Umbilical cord (tissue), 2 donors: Measurements from ENCODE around the gene CD28. TPM values are rescaled to one million over a fixed set of nuclear protein-coding genes. Genes with fewer than 3 reads are reported as not detected.
"Not testable (repeated sequence)": the region's sequence is repeated elsewhere in the genome, so short reads cannot be mapped to it uniquely, and the experiment has no call there.

Experiments
- DNase-seq: peaks from one replicate; pipeline ENCODE4 v3.0.0-alpha.2; 2015; ENCODE audit warnings: low spot score
- total RNA-seq: library from RNA; depleted of rRNA; stranded (reverse); fragments of >200 nt; gene quantifications from one replicate; pipeline ENCODE4 v1.2.3, GENCODE V29; 2014; ENCODE audit warnings: low replicate concordance; ENCODE audit not compliant: insufficient read depth

Gene CD28
- total RNA-seq, 1 donor from 2014 or later: 13.0 TPM

- DNase-seq: no peak
These were observed 38.8 kb downstream of the CD28 start for GRCh38 chr2:203745267-203745666.

GRCh38 chr2:203748331-203749126 is 42.1 kb downstream of the CD28 start:
- DNase-seq: no peak

- DNase-seq: no peak
These were observed 44.1 kb downstream of the CD28 start for GRCh38 chr2:203750346-203751068.

- DNase-seq: no peak
These were observed 45.3 kb downstream of the CD28 start for GRCh38 chr2:203751685-203752271.

- no peak for DNase-seq
These were observed 49.7 kb downstream of the CD28 start for GRCh38 chr2:203756161-203756560.

GRCh38 chr2:203758841-203759689 is 52.6 kb downstream of the CD28 start:
- no peak for DNase-seq

- DNase-seq: no peak
These were observed 53.4 kb downstream of the CD28 start for GRCh38 chr2:203759690-203760365.

GRCh38 chr2:203761121-203761520 is 54.7 kb downstream of the CD28 start:
- no peak for DNase-seq

DNA sequence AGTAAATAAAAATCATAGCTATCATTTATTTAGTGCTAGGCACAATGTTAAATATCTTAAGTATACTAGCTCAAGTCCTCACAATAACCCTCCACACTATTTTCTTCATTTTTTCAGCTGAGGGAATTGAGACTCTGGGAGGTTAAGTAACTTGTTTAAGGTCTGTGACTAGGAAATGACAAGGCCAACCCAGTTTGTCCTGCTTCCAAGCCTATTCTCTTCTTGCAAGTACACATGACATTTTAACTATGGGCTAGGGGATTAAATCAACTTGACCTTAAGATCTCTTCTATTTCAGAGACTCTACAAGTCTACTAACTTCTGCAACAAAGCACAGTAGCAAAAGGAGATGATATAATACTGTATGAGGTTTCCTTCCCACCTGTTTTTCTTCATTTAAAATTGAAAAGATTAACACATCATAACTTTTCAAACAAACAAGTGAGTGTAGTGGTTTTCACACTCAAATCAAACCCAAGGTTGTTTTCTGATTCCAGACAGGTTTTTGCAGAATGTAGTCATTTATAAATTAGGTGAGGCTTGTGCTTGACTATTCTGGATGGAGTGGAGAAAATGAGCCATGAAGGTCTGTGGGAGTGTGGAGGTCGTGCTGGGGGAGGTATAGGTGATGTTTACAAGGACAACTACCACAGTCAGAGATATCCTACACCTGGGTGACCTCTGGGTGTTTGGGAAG is 57.0 kb downstream of the CD28 start:
- no peak for DNase-seq

DNA sequence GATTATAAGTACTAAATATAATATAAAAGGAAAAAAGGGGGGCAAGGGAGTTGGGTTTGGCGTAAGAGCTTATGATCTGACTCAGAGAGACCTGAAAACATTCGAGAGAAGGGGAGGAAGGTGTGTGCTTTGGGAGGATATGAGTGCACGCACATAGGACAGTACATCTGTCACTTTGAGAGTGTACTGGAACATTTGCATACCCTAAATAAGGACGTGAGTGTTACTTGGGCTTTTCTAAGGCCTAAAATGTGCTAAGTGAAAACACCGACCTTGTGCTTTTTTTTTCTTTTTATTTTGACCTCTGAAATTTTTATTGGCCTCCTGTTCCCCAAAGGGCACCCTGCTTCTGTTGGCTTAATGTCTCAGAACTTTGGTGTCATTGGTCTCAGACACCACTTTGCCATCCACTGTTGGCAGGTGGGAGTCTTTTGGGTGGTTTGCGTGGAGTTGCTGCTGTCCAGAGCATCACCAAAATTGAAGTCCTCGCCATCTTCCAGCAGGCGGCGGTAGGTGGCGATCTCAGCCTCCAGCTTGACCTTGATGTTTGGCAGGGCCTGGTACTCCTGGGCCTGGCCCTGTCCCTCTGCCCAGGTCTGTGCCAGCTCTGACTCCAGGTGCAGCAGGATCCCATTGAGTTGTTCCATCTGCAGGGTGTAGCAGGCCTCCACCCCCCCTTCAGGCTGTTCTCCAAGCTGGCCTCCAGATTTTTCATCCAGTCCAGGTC is 57.7 kb downstream of the CD28 start:
- no peak for DNase-seq

DNA sequence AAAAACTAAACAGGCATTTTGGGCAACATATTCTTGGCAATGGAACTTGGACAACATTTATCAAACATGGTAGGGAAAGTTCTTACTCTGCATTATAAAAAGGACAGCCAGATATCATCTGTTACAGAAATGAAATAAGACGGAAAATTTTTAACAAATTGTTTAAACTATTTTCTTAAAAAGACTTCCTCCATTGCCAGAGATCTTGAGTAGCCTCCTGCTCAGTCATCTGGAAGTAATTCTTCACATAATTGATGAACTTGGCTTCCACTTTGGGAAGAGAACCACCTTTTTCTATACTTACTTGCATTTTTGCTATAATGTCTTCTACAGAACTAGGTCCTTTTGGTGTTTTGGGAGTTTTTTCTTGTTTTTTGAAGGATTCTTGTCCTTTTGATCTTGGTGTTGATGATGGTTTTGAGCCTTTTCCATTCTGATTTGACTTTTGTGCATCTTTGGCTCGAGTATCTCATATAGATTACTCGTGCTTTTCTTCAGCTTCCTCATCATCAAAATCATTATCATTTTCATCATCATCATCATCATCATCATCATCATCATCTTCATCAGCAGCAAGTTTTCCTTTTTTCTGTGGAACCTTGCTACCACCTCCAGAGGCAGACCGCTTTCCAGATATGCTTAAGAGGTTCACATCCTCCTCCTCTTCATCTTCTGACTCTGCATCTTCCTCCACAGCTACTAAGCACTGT is 66.2 kb downstream of the CD28 start:
- no peak for DNase-seq

DNA sequence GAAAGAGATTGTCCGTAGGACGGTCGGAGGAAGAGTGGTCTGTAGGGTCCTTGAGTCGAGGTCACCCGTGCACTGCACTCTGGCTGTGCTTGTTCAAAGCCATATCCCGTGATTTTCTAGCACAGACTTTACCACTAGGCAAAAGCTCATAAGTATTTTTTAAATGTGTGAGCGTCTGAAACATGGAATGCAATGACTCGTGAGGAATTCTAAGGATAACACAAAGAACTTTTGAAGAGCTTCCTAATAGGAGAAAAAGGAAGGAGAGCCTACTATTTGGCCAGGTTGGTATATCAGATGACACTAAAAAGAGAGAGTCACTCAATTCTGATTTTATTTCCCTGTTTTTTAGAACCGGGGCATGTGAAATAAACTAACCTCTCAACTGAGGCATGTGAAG is 68.3 kb downstream of the CD28 start:
- no peak for DNase-seq

DNA sequence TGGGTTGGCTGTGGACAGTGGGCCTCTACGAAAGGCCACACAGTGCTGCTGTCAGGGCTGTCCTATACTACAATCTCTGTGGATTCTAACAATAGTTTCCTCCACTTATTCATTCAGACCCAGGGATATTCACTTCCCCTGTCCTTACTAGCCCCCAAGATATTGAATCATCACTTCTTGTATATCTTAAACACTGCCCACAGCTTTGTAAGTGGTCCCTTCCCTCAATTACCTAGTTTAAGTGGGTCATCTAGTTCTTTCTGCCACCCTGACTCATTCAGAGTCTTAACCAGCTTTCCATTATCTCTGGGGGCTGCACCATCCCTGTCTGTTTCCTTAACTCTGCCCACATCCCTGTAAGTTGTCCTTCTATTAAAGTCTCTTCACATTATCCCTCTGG is 69.2 kb downstream of the CD28 start:
- DNase-seq: no peak

- DNase-seq: no peak
These were observed 70.6 kb downstream of the CD28 start for GRCh38 chr2:203777030-203777429.

DNA sequence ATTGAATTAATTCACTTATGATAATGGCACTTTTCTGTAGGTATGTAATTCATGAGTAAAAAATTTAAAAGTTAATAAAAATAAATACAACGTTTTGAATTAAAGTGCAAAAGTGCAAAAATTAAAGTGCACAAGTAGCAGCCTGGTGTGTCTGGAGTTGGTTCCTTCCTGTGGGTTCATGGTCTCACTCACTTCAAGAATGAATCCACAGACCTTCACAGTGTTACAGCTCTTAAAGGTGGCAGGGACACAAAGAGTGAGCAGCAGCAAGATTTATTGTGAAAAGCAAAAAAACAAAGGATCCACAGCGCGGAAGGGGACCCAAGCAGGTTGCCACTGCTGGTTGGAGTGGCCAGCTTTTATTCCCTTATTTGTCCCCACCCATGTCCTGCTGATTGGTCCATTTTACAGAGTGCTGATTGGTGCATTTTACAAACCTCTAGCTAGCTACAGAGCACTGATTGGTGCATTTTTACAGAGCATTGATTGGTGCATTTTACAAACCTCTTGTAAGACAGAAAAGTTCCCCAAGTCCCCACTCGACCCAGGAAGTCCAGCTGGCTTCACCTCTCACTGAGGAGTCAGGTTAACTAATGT is 73.1 kb downstream of the CD28 start:
- not testable (repeated sequence) for DNase-seq

- DNase-seq: no peak
These were observed 73.8 kb downstream of the CD28 start for GRCh38 chr2:203780231-203780630.

- no peak for DNase-seq
These were observed 74.7 kb downstream of the CD28 start for GRCh38 chr2:203781151-203781550.

DNA sequence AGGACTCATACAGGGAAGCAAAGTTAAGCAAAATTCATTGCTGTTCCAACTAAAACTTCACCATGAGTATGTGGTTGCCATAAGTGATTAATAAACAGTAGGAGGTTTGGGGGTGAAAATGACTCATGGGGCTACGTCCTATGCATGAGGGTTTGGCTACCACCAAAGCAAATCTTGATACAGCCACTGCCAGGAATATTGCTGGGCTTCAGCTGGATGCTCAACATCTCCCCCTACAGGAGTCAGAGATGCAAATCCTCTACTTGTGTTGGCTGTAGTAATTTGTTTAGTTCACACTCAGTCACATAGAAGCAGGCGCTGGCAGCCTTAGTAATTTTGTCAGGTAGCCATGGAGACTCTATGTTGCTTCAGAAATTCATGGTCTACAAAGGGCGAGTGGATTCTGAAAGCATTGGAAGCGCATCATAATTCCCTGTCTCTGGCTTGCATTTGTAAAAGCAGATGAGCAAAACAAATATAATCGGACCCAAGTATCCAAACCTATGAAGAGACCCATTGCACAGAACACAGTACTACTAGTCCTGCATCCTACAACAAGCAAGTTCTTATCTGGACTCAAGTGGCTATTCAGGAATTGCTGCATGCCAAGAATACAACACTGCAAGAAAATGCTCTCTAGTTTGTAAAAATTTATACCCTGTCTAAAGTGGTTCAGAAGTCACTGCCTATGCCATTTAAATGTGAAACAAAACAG is 76.0 kb downstream of the CD28 start:
- peak; percentile 47 for DNase-seq
